Activated T-cell treated with anti-CD3 and anti-CD28 coated beads for 24 hours (primary cell): ENCODE results near the gene TMC2.

Experiments used
- DNase-seq: peaks from one replicate; pipeline ENCODE4 v3.0.0-alpha.2; 2020; ENCODE audit warnings: low read depth

Gene TMC2

DNA sequence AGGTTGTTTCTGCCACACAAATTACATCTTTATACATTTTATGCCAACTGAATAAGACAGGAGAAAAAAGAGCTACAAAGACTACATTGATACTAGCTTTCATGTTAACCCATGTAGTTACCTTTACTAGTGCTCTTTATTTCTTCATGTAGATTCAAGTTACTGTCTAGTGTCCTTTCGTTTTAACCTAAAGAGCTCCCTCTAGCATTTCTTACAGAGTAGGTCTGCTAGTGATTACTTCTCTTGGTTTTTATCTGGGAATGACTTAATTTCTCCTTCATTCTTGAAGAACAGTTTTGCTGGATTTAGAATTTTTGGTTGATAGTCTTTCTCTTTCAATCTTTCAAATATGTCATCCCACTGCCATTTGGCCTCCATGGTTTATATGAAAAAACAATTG, 94.9 kb downstream of the TMC2 start:
- DNase-seq, result no peak

DNA sequence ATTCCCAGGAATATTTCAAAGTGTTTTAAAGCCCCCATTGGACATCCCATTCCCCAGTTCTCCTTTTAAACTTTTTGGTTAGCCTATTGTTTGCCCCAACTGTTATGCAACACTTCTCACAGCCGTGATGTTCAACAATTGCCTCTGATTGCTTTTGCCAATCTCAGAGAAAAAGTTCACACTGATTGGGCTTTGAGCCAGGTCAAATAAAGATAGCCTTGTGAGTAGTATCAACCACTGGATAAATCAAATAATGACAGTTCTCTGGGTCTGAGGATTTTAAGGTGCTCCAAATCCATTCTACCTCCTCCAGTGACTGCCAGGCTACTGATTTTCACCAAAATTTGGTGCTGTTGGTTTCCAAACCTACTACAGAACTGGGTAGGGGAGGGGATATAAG, 97.0 kb downstream of the TMC2 start:
- DNase-seq, result no peak

DNA sequence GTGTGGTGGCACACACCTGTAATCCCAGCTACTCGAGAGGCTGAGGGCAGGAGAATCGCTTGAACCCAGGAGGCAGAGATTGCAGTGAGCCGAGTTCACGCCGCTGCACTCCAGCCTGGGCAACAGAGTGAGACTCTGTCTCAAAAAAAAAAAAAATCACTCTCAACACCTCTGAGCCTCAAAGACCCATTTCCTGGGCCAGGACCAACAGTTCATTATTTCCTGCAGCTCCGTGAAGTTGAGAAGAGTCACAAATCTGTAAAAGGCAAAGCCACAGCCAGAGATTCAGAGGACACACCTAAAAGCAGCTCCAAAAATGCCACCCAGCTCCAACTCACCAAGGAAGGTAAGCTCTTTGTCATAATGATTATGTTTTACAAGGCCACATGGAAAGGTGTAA, 100.9 kb downstream of the TMC2 start:
- no peak for DNase-seq

DNA sequence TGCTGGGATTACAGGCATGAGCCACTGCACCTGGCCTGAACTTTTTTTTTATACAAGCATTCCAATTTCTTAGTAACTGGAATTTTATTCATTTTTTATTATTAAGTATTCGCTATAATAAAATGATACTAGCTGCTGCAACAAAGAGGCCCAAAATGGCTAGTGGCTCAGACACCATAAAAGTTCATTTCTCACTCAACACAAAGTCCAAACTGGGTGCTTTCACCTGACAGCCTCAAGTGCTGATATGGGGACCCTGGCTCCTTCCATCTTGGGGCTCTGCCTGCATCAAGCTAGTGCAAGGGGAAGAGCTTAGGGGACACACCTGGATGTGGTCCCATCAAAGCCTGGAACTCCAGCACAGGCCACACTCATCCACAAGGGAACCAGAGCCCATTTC, 103.9 kb downstream of the TMC2 start:
- DNase-seq, result no peak

GRCh38 chr20:2640899-2641298, 104.5 kb downstream of the TMC2 start:
- DNase-seq, result no peak

DNA sequence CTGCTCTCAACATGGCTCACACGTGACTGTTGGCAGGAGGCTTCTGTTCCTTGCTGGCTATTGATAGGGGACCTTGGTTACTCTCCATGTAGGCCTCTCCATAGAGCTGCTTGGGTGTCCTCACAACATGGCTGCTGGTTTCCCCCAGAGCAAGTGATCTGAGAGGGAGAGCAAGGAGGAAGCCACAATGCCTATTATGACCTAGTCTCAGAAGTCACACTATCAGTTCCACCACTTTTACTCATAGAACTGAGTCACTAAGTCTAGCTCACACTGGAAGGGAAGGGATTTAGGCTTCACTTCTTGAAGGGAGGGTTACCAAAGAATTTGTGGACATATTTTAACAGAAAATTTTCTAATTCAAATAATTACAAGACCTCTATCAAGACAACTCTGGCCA, 107.3 kb downstream of the TMC2 start:
- DNase-seq, result no peak

- DNase-seq, result peak; percentile 96
Measured at GRCh38 chr20:2651772-2652723, 115.7 kb downstream of the TMC2 start, which contains the start of gene NOP56. Gene NOP56, plus strand, starts transcription at chr20:2652632. Its CDS starts 29 bp downstream, at chr20:2652661.

DNA sequence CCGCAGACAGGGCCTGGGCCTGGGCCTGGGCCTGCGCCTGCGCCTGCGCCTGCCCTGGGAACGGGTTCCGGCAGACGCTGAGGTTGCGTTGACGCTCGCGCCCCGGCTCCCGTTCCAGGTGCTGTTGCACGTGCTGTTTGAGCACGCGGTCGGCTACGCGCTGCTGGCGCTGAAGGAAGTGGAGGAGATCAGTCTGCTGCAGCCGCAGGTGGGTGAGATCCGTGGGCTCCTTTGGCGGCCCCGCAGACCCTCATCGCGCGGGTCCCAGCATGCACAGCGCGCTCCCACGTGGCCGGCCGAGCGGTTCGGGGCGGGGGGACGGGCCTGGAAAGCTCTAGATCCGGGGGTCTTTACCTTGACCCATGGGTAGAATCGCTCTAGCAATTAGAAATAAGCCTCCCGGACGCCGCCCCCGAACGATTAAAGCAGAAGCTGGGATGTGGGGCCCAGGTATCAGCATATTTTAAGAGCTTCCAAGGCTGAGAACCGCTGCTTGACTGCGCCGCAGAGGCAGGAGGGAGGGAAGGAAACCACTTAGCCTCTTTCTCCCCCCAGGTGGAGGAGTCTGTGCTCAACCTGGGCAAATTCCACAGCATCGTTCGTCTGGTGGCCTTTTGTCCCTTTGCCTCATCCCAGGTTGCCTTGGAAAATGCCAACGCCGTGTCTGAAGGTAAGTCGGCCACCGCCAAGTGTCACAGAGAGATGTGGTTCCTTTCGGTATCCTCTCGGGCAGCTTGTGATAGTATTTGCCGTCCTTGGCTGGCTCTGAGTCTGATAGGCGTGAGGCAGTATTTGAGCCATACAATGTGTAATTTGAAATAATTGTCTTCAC, 116.6 kb downstream of the TMC2 start:
- peak; percentile 43 for DNase-seq

DNA sequence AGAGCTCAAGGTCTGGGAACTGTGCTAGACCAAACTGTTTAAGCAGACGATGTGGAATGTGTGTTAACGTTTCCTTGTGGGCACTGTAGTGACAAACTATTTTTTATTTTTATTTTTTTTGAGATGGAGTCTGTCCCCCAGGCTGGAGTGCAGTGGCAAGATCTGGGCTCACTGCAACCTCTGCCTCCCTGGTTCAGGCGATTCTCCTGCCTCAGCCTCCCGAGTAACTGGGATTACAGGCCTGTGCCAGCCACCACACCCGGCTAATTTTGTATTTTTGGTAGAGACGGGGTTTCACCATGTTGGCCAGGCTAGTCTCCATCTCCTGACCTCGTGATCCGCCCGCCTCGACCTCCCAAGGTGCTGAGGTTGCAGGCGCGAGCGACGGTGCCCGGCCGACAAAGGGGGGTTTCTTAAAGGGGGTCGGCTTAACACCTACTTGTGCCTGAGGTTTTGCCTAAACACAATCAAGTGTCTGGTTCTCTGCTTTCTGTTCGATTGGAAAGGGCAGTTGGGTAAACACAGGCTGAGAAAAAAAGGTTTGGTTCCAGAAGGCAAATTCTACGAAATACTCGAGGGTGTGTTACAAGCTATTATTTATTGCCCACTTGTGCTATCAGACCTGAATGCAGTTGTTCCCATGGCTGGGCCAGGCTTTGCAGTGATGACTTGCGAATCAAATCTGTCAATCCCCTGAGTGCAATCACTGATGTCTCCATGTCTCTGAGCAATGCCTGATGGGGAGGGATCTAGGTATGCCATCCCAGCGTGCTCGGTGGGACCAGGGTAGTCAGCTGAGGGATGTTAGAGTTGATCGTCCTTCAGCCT, 117.4 kb downstream of the TMC2 start:
- no peak for DNase-seq

GRCh38 chr20:2654384-2654822, 118.0 kb downstream of the TMC2 start:
- no peak for DNase-seq

DNA sequence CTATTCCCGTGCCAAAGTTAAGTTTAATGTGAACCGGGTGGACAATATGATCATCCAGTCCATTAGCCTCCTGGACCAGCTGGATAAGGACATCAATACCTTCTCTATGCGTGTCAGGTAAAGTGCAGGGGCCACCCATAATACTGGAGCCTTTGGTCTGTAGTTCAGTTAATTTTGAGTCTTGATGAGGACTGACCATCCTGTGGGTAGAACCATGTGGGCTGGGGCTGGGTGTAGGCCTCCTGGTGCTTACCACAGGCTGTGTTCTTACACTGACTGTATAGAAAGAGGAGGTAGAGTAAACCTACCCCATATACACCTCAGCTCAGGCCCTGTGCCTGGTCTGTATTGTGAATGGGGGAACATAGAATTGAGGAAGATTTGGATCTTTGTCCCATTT, 118.5 kb downstream of the TMC2 start:
- DNase-seq, result no peak

GRCh38 chr20:2655331-2656116, 119.2 kb downstream of the TMC2 start:
- no peak for DNase-seq

GRCh38 chr20:2656471-2657117, 120.2 kb downstream of the TMC2 start:
- DNase-seq, result no peak

- DNase-seq, result no peak
Measured at GRCh38 chr20:2657241-2657640, 120.9 kb downstream of the TMC2 start.

GRCh38 chr20:2657674-2658073, 121.3 kb downstream of the TMC2 start:
- DNase-seq, result no peak

DNA sequence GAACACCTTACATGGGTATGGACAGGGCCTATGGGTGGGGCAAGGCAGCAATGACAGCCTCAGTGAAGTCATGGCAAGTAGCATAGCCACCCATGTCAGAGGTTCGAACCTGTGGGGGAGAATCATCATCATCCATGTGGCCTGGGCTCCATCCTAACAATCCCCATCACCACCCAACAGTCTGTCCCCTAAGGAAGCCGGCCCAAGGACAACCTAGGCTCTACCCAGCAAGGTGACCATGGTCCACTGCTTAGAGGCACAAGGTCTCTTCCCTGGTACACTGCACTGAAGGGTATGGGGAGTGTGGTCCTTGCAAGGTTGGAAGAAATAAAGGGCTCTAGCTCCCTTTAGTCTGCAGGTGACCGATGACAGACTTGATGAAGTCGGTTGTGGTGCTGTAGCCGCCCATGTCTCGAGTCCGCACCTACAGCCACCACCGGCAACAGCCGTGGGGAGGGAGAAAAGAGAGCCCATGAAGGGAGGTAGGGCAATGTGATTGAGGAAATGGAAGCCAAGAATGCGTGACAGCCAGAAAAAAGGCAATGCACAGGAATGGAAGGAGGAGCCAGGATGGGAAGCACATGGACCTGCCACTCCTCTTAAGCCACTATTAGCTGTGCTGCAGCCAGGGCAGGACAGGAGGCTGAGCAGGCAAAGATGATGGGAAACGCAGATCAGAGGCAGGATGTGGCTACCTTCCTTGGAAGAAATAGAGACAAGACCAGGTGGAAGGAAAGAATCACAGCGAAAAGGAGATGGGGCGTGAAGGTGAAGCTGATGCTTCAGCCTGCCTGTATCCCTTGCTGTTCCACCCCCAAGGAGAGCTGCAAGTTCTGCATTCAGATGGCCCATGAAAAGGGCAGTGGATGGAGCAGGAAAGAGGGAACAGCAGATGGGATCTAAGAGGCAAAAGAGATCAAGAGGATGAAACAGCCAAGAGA, 122.3 kb downstream of the TMC2 start:
- DNase-seq, result no peak

DNA sequence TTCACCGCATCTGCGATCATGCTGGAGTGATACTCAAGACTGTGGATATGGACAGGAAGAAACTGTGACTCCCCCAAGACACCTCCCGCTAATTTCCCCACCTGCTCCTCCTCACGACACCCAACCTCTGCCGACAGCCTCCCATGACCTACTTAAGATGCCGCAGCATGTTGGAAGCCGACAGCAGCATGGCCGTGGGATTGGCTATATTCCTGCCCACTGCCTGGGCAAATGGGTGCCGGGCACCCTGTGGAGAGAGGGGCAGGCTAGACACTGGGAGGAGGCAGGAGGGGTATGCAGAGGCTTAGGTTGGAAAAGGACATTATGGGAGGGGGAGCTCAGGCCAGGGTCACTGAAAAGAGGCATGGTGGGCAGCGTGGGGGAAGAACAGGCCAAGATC, 123.2 kb downstream of the TMC2 start:
- DNase-seq, result no peak

DNA sequence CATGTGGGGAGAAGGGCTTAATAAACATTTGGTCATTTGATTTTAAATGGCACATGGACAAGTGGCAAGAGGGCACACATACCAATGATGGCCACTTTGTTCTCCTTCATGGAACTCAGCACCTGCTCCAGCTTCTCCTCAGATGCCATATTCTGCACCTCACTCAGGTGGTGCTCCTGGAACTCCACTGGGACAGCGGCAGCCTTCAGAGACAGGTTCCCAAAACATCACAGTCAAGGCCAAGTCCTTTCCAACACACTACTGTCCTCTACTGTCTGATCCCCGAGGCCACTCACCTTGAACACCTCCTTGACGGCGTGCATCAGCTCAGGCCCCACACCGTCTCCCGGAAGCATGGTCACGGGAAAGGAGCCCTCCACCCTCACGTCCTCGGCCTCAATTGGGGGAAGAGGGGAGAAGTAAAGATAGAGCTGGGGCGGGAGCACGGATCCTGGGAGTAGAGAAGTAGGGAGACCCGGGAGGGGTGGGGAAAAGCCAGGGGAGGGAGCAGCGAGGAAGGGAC, 127.1 kb downstream of the TMC2 start:
- no peak for DNase-seq
